Measurements from ENCODE around the gene OR51B4.
"Not testable (repeated sequence)": the region's sequence is repeated elsewhere in the genome, so short reads cannot be mapped to it uniquely, and the experiment has no call there.

OR51B4 gene

GRCh38 chr11:5297721-5298323 lies 3.9 kb downstream of the OR51B4 start:
- no peak for DNase-seq
- intact Hi-C loops (cut with DNase I) = no loop called here

GRCh38 chr11:5294342-5294995 lies 7.3 kb downstream of the OR51B4 start:
- peak in 3 of 10 donors; percentile 64 to 80 (median 79) for DNase-seq
- intact Hi-C loops (cut with DNase I) = not testable (repeated sequence)

GRCh38 chr11:5293028-5293427 lies 8.7 kb downstream of the OR51B4 start:
- intact Hi-C loops (cut with DNase I) = no loop called here
- DNase-seq = no peak

GRCh38 chr11:5291207-5291838 lies 10.4 kb downstream of the OR51B4 start:
- intact Hi-C loops (cut with DNase I) = no loop called here
- DNase-seq = no peak

- intact Hi-C loops (cut with DNase I) = no loop called here
- DNase-seq = no peak
Measured at GRCh38 chr11:5290106-5290505, 11.6 kb downstream of the OR51B4 start.

- intact Hi-C loops (cut with DNase I) = no loop called here
- no peak for DNase-seq
Measured at GRCh38 chr11:5289696-5290095, 12.1 kb downstream of the OR51B4 start.

GRCh38 chr11:5288906-5289550 lies 12.7 kb downstream of the OR51B4 start:
- intact Hi-C loops (cut with DNase I) = no loop called here
- DNase-seq = no peak

GRCh38 chr11:5288108-5288905 lies 13.4 kb downstream of the OR51B4 start:
- intact Hi-C loops (cut with DNase I) = no loop called here

GRCh38 chr11:5286901-5287300 lies 14.8 kb downstream of the OR51B4 start:
- DNase-seq = no peak
- intact Hi-C loops (cut with DNase I) = no loop called here

More at GRCh38 chr11:5288108-5288905, 13.4 kb downstream of the OR51B4 start:
- DNase-seq = peak in 1 of 10 donors; percentile 44

- DNase-seq = no peak
- intact Hi-C loops (cut with DNase I) = no loop called here
Measured at GRCh38 chr11:5286351-5286750, 15.4 kb downstream of the OR51B4 start.

- no peak for DNase-seq
- intact Hi-C loops (cut with DNase I) = no loop called here
Measured at GRCh38 chr11:5285703-5286340, 15.9 kb downstream of the OR51B4 start.

GRCh38 chr11:5284637-5285036 lies 17.1 kb downstream of the OR51B4 start:
- no peak for DNase-seq
- intact Hi-C loops (cut with DNase I) = no loop called here

- no peak for DNase-seq
- intact Hi-C loops (cut with DNase I) = no loop called here
Measured at GRCh38 chr11:5283882-5284281, 17.9 kb downstream of the OR51B4 start.

- no peak for DNase-seq
- intact Hi-C loops (cut with DNase I) = no loop called here
Measured at GRCh38 chr11:5283086-5283485, 18.7 kb downstream of the OR51B4 start.

- intact Hi-C loops (cut with DNase I) = no loop called here
- DNase-seq = no peak
Measured at GRCh38 chr11:5282628-5283027, 19.1 kb downstream of the OR51B4 start.

- intact Hi-C loops (cut with DNase I) = no loop called here
- DNase-seq = no peak
Measured at GRCh38 chr11:5281596-5281995, 20.1 kb downstream of the OR51B4 start.

- intact Hi-C loops (cut with DNase I) = no loop called here
- peak in 3 of 10 donors; percentile 7 to 80 (median 62) for DNase-seq
Measured at GRCh38 chr11:5280582-5281102, 21.1 kb downstream of the OR51B4 start.

- DNase-seq = no peak
- intact Hi-C loops (cut with DNase I) = no loop called here
Measured at GRCh38 chr11:5279471-5280090, 22.2 kb downstream of the OR51B4 start.

- intact Hi-C loops (cut with DNase I) = no loop called here
- no peak for DNase-seq
Measured at GRCh38 chr11:5277807-5278382, 23.9 kb downstream of the OR51B4 start.
